ENCODE results near the gene USH2A.

- TF ChIP-seq POLR2A (IDR thresholded peaks at IDR 0.05; ENCODE audit: low read depth): no peak
- TF ChIP-seq CTCF (IDR thresholded peaks at IDR 0.05): no peak
- no peak for TF ChIP-seq POLR2AphosphoS5 (IDR thresholded peaks at IDR 0.05)
- no peak for TF ChIP-seq EP300 (IDR thresholded peaks at IDR 0.05)
Measured at GRCh38 chr1:216154063-216154462, 269.2 kb downstream of the USH2A start.
